Upper lobe of left lung (tissue), 4 donors: Measurements from ENCODE around the gene SMOC1.

ENCODE experiments used
- EP300 ChIP-seq, 4 donors: sonication (generic); formaldehyde crosslinking; IDR thresholded peaks; one replicate each; pipeline ENCODE4 v1.5.1; 2017; ENCODE audit warnings: antibody characterized with exemption in 4 of 4, control low read depth in 2 of 4
- POLR2A ChIP-seq, 4 donors: fragments of 450-650 bp; IDR thresholded peaks; one replicate each; pipeline ENCODE4 v1.5.1; 2016 to 2017; ENCODE audit warnings: antibody characterized with exemption in 4 of 4, mild to moderate bottlenecking in 2 of 4
- TF ChIP-seq, protein P1 (sequence below), 6 experiments: fragments of 450-650 bp in 4 of 6; fragments of 200-600 bp in 2 of 6; sonication (generic) in 2 of 6; IDR thresholded peaks; one replicate each; pipeline ENCODE4 v1.5.1; 2016 to 2019; ENCODE audit warnings: antibody characterized with exemption in 6 of 6

DNA sequence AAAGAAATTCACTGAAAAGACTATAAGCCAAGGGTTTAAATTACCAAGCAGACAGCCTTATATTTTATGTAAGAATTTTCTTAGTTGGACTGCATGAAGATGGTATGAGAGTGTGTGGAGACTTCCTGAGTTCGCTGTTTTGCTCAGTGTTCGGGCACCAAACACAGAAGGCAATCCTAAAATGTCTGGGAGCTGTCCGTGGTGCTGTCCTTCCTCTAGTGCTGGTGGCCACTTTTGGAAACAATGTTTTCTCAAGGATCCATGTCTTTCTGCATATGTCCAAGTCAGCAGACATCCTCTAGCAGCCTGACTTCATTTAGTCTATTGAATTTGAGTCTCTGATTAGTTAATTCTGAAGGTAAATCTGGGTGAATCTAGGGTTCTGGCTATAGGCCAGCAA lies 173.8 kb downstream of the SMOC1 start:
- TF ChIP-seq, protein P1, sequence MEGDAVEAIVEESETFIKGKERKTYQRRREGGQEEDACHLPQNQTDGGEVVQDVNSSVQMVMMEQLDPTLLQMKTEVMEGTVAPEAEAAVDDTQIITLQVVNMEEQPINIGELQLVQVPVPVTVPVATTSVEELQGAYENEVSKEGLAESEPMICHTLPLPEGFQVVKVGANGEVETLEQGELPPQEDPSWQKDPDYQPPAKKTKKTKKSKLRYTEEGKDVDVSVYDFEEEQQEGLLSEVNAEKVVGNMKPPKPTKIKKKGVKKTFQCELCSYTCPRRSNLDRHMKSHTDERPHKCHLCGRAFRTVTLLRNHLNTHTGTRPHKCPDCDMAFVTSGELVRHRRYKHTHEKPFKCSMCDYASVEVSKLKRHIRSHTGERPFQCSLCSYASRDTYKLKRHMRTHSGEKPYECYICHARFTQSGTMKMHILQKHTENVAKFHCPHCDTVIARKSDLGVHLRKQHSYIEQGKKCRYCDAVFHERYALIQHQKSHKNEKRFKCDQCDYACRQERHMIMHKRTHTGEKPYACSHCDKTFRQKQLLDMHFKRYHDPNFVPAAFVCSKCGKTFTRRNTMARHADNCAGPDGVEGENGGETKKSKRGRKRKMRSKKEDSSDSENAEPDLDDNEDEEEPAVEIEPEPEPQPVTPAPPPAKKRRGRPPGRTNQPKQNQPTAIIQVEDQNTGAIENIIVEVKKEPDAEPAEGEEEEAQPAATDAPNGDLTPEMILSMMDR (IDR thresholded peaks at IDR 0.05): no peak
- TF ChIP-seq EP300 (IDR thresholded peaks at IDR 0.05) (no peak), POLR2A (IDR thresholded peaks at IDR 0.05) (no peak)
